ENCODE data around the gene FAM124A. TPM values are rescaled to one million over a fixed set of nuclear protein-coding genes. Genes with fewer than 3 reads are reported as not detected.

The FAM124A gene, protein sequence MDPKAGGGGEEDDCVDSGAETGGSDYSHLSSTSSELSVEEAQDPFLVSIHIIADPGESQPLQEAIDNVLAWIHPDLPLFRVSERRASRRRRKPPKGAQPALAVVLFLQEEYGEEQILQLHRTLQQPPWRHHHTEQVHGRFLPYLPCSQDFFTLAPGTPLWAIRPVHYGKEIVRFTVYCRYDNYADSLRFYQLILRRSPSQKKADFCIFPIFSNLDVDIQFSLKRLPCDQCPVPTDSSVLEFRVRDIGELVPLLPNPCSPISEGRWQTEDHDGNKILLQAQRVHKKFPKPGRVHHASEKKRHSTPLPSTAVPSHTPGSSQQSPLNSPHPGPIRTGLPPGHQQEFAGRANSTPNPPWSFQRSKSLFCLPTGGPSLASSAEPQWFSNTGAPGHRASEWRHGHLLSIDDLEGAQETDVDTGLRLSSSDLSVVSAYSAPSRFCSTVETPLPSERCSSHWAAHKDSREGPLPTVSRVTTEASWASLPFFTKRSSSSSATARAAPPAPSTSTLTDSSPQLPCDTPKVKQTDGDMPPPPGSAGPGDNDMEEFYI
- total RNA-seq, result 1 to 10 TPM; 6.1 to 6.8 TPM
- polyA plus RNA-seq (ENCODE audit: insufficient read length in 2 of 2), result 10 to 100 TPM; 14.1 to 15.7 TPM
- long read RNA-seq, donor 1, full-length matches to known transcripts, result 6 of 6 reads
- long read RNA-seq, donor 1, partial matches to known transcripts, result 0 of 6 reads
- long read RNA-seq, donor 1, other reads (novel, unspliced or antisense), result 0 of 6 reads
- long read RNA-seq, donor 2, partial matches to known transcripts, result 0 of 1 reads
- long read RNA-seq, donor 2, other reads (novel, unspliced or antisense), result 0 of 1 reads
- long read RNA-seq, donor 3, full-length matches to known transcripts, result 2 of 2 reads
- long read RNA-seq, donor 3, partial matches to known transcripts, result 0 of 2 reads
- long read RNA-seq, donor 3, other reads (novel, unspliced or antisense), result 0 of 2 reads
- long read RNA-seq, donor 4, full-length matches to known transcripts, result 3 of 3 reads
- long read RNA-seq, donor 4, partial matches to known transcripts, result 0 of 3 reads
- long read RNA-seq, donor 4, other reads (novel, unspliced or antisense), result 0 of 3 reads

DNA sequence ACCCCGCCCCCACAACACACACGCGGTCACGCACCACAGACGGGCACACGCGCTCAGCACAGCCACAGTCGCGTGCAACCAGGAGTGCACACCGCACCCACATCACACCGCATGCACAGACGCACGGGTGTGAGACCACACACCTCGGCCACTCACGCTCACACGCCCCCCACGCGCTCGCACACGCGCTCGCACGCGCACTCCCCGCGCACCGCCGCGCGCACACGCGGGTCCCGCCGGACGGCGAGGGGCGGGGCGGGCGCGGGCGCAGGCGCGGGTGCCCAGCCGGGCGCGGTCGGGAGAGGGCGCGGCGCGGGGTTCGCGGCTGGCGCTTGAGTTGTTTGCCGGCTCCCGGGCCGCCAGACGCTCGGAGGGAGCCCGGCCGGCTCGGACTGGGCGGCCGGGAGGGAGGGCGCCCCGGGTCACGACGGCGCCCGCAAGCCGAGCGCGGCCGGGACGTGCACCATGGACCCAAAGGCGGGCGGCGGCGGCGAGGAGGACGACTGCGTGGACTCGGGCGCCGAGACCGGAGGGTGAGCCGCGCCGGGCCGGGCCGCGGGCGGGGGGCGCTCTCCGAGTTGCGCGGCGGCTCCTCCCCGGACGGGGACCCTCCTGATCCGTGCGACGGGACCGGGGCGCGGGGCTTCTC, at the start of gene FAM124A:
Gene FAM124A (plus strand): TSS at position 362 of the 649 bp plus-strand sequence. CDS start 104 bp downstream, at position 466.
- Histone ChIP-seq H3K27ac (ENCODE audit: low read depth, low read length) (no peak within 1 kb of the TSS), H3K9me3 (ENCODE audit: control insufficient read depth, insufficient read depth, low read length) (no peaks in the 10 kb centered on the region), H3K36me3 (ENCODE audit: control insufficient read depth, insufficient read depth, low read length) (no peaks in the 10 kb centered on the region), H3K27me3 (ENCODE audit: control insufficient read depth, insufficient read depth, low read length) (no peaks in the 10 kb centered on the region), H3K4me1 (ENCODE audit: control insufficient read depth, insufficient read depth, low read length) (peaks cover 25% of the 10 kb centered on the region), H3K4me3 (ENCODE audit: low read depth, low read length) (peak within 1 kb of the TSS; percentile 79)
- DNase-seq (ENCODE audit: low read depth in 4 of 6, low spot score in 6 of 6), result peak in 3 of 6 donors; percentile 60 to 89 (median 87)
- under 1% methylated on average over 106 of the region's 106 CpGs for WGBS (ENCODE audit: insufficient coverage)

DNA sequence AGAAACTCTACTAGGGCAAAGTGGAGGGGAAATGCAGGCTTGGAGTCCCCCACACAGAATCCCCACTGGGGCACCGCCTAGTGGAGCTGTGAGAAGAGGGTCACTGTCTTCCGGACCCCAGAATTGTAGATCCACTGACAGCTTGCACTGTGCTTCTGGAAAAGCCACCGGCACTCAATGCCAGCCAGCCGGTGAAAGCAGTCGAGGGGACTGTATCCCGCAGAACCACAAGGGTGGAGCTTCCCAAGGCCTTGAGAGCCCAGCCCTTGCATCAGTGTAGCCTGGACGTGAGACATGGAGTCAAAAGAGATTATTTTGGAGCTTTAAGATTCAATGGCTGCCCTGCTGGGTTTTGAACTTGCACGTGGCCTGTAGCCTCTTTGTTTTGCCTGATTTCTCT, 47.2 kb upstream of the FAM124A start:
- H3K36me3 ChIP-seq (ENCODE audit: control insufficient read depth, insufficient read depth, low read length), result no peaks in the 10 kb centered on the region
- H3K9me3 ChIP-seq (ENCODE audit: control insufficient read depth, insufficient read depth, low read length), result no peaks in the 10 kb centered on the region
- no peak overlapping the region for H3K4me3 ChIP-seq (ENCODE audit: low read depth, low read length)
- DNase-seq (ENCODE audit: low read depth in 4 of 6, low spot score in 6 of 6), result no peak
- 68% methylated on average over 8 of the region's 8 CpGs for WGBS (ENCODE audit: insufficient coverage)
- H3K4me1 ChIP-seq (ENCODE audit: control insufficient read depth, insufficient read depth, low read length), result no peaks in the 10 kb centered on the region
- H3K27me3 ChIP-seq (ENCODE audit: control insufficient read depth, insufficient read depth, low read length), result no peaks in the 10 kb centered on the region
- no peak overlapping the region for H3K27ac ChIP-seq (ENCODE audit: low read depth, low read length)

DNA sequence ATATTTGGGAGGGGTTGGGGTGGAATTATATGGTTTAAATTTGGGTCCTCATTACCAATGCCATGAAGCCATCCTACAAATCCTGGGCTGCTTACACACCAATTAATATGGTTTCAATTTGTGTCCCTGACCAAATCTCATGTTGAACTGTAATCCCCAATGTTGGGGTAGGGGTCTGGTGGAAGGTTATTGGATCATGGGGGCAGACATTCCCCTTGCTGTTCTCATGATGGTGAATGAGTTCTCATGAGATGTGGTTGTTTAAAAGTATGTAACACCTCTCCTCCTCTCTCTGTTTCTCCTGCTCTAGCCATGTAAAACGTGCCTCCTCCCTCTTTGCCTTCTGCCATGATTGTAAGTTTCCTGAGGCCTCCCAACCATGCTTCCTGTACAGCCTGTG, 46.6 kb upstream of the FAM124A start:
- H3K27me3 ChIP-seq (ENCODE audit: control insufficient read depth, insufficient read depth, low read length), result no peaks in the 10 kb centered on the region
- H3K27ac ChIP-seq (ENCODE audit: low read depth, low read length), result no peak overlapping the region
- no peak overlapping the region for H3K4me3 ChIP-seq (ENCODE audit: low read depth, low read length)
- no peaks in the 10 kb centered on the region for H3K9me3 ChIP-seq (ENCODE audit: control insufficient read depth, insufficient read depth, low read length)
- 100% methylated on average over 1 of the region's 1 CpG for WGBS (ENCODE audit: insufficient coverage)
- no peak for DNase-seq (ENCODE audit: low read depth in 4 of 6, low spot score in 6 of 6)
- H3K4me1 ChIP-seq (ENCODE audit: control insufficient read depth, insufficient read depth, low read length), result no peaks in the 10 kb centered on the region
- no peaks in the 10 kb centered on the region for H3K36me3 ChIP-seq (ENCODE audit: control insufficient read depth, insufficient read depth, low read length)

DNA sequence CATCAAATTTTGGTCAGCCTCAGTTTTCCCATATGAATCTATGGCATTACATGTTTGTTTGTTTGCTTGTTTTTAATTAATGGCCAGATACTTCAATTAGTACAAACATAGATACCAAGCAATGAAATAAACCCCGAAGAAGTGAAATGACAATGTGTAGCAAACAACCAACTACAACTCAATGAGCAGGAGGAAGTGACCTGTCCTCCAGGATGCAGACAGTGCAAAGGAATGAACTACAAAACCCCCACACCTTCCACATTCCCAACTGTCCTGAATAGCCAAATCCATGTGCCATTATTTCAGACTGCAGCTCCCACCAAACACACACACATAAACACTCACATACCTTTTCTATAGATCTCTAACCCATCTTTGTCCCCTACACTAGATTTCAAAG, 45.0 kb upstream of the FAM124A start:
- no CpG with 5 or more reads among the region's 1 CpG for WGBS (ENCODE audit: insufficient coverage)

DNA sequence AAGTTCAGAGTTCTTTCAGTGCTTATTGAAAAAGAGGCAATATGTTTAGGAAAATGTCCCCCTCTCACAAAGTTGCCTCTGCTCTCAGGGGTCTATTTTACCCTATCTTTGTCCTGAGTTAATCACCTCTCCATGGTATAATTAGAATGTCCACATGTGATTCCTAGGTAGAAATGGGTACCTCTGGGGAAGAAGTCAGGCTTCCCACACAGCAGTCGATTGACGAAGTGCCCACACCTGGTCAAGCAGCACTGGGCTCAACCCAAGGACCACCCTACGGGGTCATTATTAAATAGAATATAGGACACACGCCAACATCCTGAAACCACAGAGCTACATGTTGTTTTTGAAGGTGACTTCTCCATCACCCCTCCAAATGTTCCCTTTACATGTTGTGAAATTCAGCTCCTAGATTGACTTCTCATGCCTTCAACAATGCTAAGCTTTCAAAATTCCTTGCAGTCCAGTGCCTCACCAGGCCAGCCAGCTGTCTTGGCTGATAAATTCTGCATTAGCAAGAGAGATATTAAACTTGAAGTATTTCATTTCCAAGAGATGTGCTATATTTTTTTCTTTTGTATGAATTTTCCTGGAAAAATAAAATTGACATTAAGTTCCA, 43.6 kb upstream of the FAM124A start:
- Histone ChIP-seq H3K27me3 (ENCODE audit: control insufficient read depth, insufficient read depth, low read length) (no peaks in the 10 kb centered on the region), H3K9me3 (ENCODE audit: control insufficient read depth, insufficient read depth, low read length) (no peaks in the 10 kb centered on the region), H3K36me3 (ENCODE audit: control insufficient read depth, insufficient read depth, low read length) (no peaks in the 10 kb centered on the region), H3K27ac (ENCODE audit: low read depth, low read length) (no peak overlapping the region), H3K4me3 (ENCODE audit: low read depth, low read length) (no peak overlapping the region), H3K4me1 (ENCODE audit: control insufficient read depth, insufficient read depth, low read length) (no peaks in the 10 kb centered on the region)
- no peak for DNase-seq (ENCODE audit: low read depth in 4 of 6, low spot score in 6 of 6)
- no CpG with 5 or more reads among the region's 4 CpGs for WGBS (ENCODE audit: insufficient coverage)

More for the DNA sequence above, 45.0 kb upstream of the FAM124A start:
- Histone ChIP-seq H3K4me3 (ENCODE audit: low read depth, low read length) (no peak overlapping the region), H3K9me3 (ENCODE audit: control insufficient read depth, insufficient read depth, low read length) (no peaks in the 10 kb centered on the region), H3K27me3 (ENCODE audit: control insufficient read depth, insufficient read depth, low read length) (no peaks in the 10 kb centered on the region), H3K36me3 (ENCODE audit: control insufficient read depth, insufficient read depth, low read length) (no peaks in the 10 kb centered on the region), H3K27ac (ENCODE audit: low read depth, low read length) (no peak overlapping the region), H3K4me1 (ENCODE audit: control insufficient read depth, insufficient read depth, low read length) (no peaks in the 10 kb centered on the region)
- DNase-seq (ENCODE audit: low read depth in 4 of 6, low spot score in 6 of 6), result no peak

DNA sequence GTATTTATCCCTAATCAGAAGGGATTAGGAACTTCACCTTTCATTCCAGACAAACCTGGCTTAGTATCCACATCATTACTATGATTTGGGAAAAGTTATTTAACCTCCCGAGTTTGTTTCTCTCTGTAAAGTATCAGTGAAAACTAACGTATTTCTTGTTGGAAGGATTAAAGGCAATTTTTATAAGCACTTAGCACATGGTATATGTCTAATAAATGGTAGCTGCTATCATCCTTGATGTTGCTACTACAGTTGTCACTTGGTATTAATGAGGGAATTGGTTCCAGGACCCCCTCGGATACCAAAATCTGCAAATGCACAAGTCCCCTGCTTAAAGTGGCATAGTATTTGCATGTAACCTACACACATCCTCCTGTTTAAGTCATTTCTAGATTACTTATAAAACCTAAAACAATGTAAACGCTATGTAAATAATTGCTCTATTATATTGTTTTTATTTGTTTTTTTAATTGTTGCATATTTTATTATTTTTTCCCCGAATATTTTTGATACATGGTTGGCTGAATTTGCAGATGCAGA, 42.7 kb upstream of the FAM124A start:
- no peak overlapping the region for H3K4me3 ChIP-seq (ENCODE audit: low read depth, low read length)
- H3K27me3 ChIP-seq (ENCODE audit: control insufficient read depth, insufficient read depth, low read length), result no peaks in the 10 kb centered on the region
- DNase-seq (ENCODE audit: low read depth in 4 of 6, low spot score in 6 of 6), result no peak
- H3K4me1 ChIP-seq (ENCODE audit: control insufficient read depth, insufficient read depth, low read length), result no peaks in the 10 kb centered on the region
- no peaks in the 10 kb centered on the region for H3K36me3 ChIP-seq (ENCODE audit: control insufficient read depth, insufficient read depth, low read length)
- no peak overlapping the region for H3K27ac ChIP-seq (ENCODE audit: low read depth, low read length)
- no peaks in the 10 kb centered on the region for H3K9me3 ChIP-seq (ENCODE audit: control insufficient read depth, insufficient read depth, low read length)
- WGBS (ENCODE audit: insufficient coverage), result no CpG with 5 or more reads among the region's 5 CpGs

DNA sequence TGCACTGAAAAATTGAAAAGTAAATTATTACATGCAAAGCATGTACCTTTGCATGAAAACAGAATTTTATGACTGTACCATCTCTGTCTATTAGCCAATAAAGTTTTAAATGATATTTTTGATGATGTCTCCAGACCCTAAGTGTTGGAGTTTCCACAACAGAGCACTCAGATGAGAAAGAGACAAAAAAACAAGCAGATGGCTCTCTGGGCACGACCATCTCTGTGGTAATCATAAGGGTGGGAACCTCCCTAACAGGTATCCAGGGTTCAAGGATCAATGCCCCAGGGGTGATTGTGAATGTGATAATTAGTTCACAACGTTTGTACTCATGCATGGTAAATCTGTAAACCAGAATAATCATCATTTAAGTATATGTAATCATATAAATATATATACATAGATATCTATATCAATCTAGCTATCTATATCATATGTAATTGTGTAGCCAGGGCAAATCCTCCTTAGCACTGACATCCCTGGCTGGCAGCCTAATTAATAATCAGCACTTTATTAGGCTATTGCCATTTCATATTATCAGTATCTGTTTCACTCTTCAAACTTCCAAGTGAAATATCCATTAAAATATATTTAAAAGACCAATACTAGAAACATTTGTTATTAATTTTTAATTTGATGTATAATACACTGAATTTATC, 41.2 kb upstream of the FAM124A start:
- WGBS (ENCODE audit: insufficient coverage), result no CpG with 5 or more reads among the region's 2 CpGs
- Histone ChIP-seq H3K27ac (ENCODE audit: low read depth, low read length) (no peak overlapping the region), H3K27me3 (ENCODE audit: control insufficient read depth, insufficient read depth, low read length) (no peaks in the 10 kb centered on the region), H3K4me1 (ENCODE audit: control insufficient read depth, insufficient read depth, low read length) (no peaks in the 10 kb centered on the region), H3K4me3 (ENCODE audit: low read depth, low read length) (no peak overlapping the region), H3K9me3 (ENCODE audit: control insufficient read depth, insufficient read depth, low read length) (no peaks in the 10 kb centered on the region), H3K36me3 (ENCODE audit: control insufficient read depth, insufficient read depth, low read length) (no peaks in the 10 kb centered on the region)
- no peak for DNase-seq (ENCODE audit: low read depth in 4 of 6, low spot score in 6 of 6)

DNA sequence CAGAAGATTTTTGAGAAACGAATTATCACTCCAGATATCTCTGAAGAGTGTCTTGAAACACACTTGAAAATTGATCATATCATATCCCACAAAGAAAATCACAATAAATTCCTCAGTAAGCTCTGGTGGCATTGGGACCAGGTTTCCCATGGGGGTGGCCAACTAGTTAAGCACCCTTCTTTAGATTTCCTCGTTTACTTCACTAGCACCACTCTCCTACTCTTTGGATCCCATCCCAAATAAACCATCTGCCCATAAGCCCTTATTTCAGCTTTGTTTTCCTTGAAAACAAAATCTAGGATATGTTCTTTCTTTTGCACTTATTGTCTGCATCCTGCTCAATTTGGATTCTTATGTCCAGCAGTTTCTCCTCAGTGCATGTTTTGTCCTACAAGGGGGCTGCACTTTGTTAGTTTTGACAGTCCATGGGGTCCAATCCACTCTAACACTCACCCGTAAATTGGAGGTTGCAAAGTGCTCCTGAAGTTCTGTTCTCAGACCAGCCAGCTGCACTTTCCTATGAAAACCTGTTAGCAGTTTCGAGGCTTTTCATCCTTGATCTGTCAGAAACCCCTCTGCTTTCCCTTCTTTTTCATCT, 40.3 kb upstream of the FAM124A start:
- Histone ChIP-seq H3K9me3 (ENCODE audit: control insufficient read depth, insufficient read depth, low read length) (no peaks in the 10 kb centered on the region), H3K36me3 (ENCODE audit: control insufficient read depth, insufficient read depth, low read length) (no peaks in the 10 kb centered on the region), H3K4me3 (ENCODE audit: low read depth, low read length) (no peak overlapping the region), H3K4me1 (ENCODE audit: control insufficient read depth, insufficient read depth, low read length) (no peaks in the 10 kb centered on the region), H3K27me3 (ENCODE audit: control insufficient read depth, insufficient read depth, low read length) (no peaks in the 10 kb centered on the region), H3K27ac (ENCODE audit: low read depth, low read length) (no peak overlapping the region)
- DNase-seq (ENCODE audit: low read depth in 4 of 6, low spot score in 6 of 6), result peak in 1 of 6 donors; percentile 59
- 67% methylated on average over 2 of the region's 4 CpGs for WGBS (ENCODE audit: insufficient coverage)
